Nephron progenitor cell (in vitro differentiated cells): ENCODE measurements around the gene ST6GALNAC1.
A peak's percentile ranks its signal among the peaks of the same experiment; 100 is the strongest.

ENCODE experiments used
- DNase-seq: peaks from one replicate; pipeline ENCODE4 v3.0.0; 2021
- H3K27ac Mint-ChIP-seq: 2 replicates; pipeline ENCODE4 v1.8.0; 2021; ENCODE audit warnings: mild to moderate bottlenecking, moderate library complexity, mixed read lengths
- H3K27me3 Mint-ChIP-seq: 2 replicates; pipeline ENCODE4 v1.8.0; 2021; ENCODE audit warnings: mild to moderate bottlenecking, low read depth, mixed read lengths; ENCODE audit not compliant: poor library complexity
- H3K36me3 Mint-ChIP-seq: 2 replicates; pipeline ENCODE4 v1.8.0; 2021; ENCODE audit warnings: low read depth, mixed read lengths
- H3K4me1 Mint-ChIP-seq: 2 replicates; pipeline ENCODE4 v1.8.0; 2021; ENCODE audit warnings: mixed read lengths
- H3K4me3 Mint-ChIP-seq: 2 replicates; pipeline ENCODE4 v1.8.0; 2021; ENCODE audit warnings: mild to moderate bottlenecking, moderate library complexity, mixed read lengths
- H3K9me3 Mint-ChIP-seq: 2 replicates; pipeline ENCODE4 v1.8.0; 2021; ENCODE audit warnings: mild to moderate bottlenecking, moderate library complexity, mixed read lengths
- CTCF ChIP-seq: fragments of 200-600 bp; sonication (generic); IDR thresholded peaks from 2 replicates; pipeline ENCODE4 v1.5.0; 2021; ENCODE audit warnings: antibody characterized with exemption

Gene ST6GALNAC1

GRCh38 chr17:76687298-76688164 lies 44.0 kb upstream of the ST6GALNAC1 start:
- no peaks in the 10 kb centered on the region for H3K36me3 Mint-ChIP-seq
- peaks cover 19% of the 10 kb centered on the region for H3K27me3 Mint-ChIP-seq
- peak overlapping the region; percentile 82 for H3K27ac Mint-ChIP-seq
- H3K4me3 Mint-ChIP-seq = peak overlapping the region; percentile 66
- peaks cover 69% of the 10 kb centered on the region for H3K4me1 Mint-ChIP-seq
- DNase-seq = no peak
- no peak for TF ChIP-seq CTCF
- H3K9me3 Mint-ChIP-seq = no peaks in the 10 kb centered on the region

GRCh38 chr17:76686538-76687297 lies 43.2 kb upstream of the ST6GALNAC1 start:
- peaks cover 18% of the 10 kb centered on the region for H3K27me3 Mint-ChIP-seq
- TF ChIP-seq CTCF = no peak
- H3K4me3 Mint-ChIP-seq = peak overlapping the region; percentile 48
- no peak for DNase-seq
- H3K4me1 Mint-ChIP-seq = peaks cover 75% of the 10 kb centered on the region
- H3K36me3 Mint-ChIP-seq = no peaks in the 10 kb centered on the region
- no peaks in the 10 kb centered on the region for H3K9me3 Mint-ChIP-seq
- H3K27ac Mint-ChIP-seq = no peak overlapping the region

- no peak for TF ChIP-seq CTCF
- DNase-seq = no peak
- Mint-ChIP-seq H3K27me3 (peaks cover 10% of the 10 kb centered on the region), H3K4me1 (peaks cover 75% of the 10 kb centered on the region), H3K36me3 (no peaks in the 10 kb centered on the region), H3K27ac (no peak overlapping the region), H3K9me3 (no peaks in the 10 kb centered on the region), H3K4me3 (no peak overlapping the region)
Measured at GRCh38 chr17:76685846-76686245, 42.3 kb upstream of the ST6GALNAC1 start.

GRCh38 chr17:76685366-76685765 lies 41.8 kb upstream of the ST6GALNAC1 start:
- H3K4me3 Mint-ChIP-seq = no peak overlapping the region
- no peak overlapping the region for H3K27ac Mint-ChIP-seq
- peaks cover 79% of the 10 kb centered on the region for H3K4me1 Mint-ChIP-seq
- no peak for DNase-seq
- TF ChIP-seq CTCF = no peak
- no peaks in the 10 kb centered on the region for H3K9me3 Mint-ChIP-seq
- H3K27me3 Mint-ChIP-seq = peaks cover 9% of the 10 kb centered on the region
- H3K36me3 Mint-ChIP-seq = no peaks in the 10 kb centered on the region

- no peak for TF ChIP-seq CTCF
- Mint-ChIP-seq H3K27ac (no peak overlapping the region), H3K9me3 (no peaks in the 10 kb centered on the region), H3K4me3 (no peak overlapping the region), H3K4me1 (peaks cover 82% of the 10 kb centered on the region), H3K36me3 (no peaks in the 10 kb centered on the region), H3K27me3 (peaks cover 9% of the 10 kb centered on the region)
- no peak for DNase-seq
Measured at GRCh38 chr17:76684756-76685155, 41.2 kb upstream of the ST6GALNAC1 start.
